HCT116 (cell line): ENCODE measurements around the gene TLK1. TPM values are rescaled to one million over a fixed set of nuclear protein-coding genes. Genes with fewer than 3 reads are reported as not detected.
A peak's percentile ranks its signal among the peaks of the same experiment; 100 is the strongest.

Experiments
- ATAC-seq: fragments of 200-7000 bp; cut with Tn5 transposase; 2 replicates; pipeline ENCODE4 v1.9.1; 2020; ENCODE audit warnings: mild to moderate bottlenecking, moderate library complexity
- BruUV-seq: library from RNA; stranded (reverse); fragments of 400-500 nt; replicated peaks from 2 replicates; lab custom pipeline; 2021; lab: Mats Ljungman, UMichigan
- CTCF ChIA-PET: fragments of 300-600 bp; sonication (Branson Sonifier 250); formaldehyde crosslinking; loops from one replicate; lab custom pipeline; 2021; ENCODE audit warnings: antibody characterized with exemption; lab: Charles Lee
- POLR2A ChIA-PET: fragments of 300-600, 350-600 bp; sonication (Branson Sonifier 250); formaldehyde crosslinking; loops from one replicate; lab custom pipeline; 2021; ENCODE audit warnings: antibody characterized with exemption; lab: Charles Lee
- RAD21 ChIA-PET, 2 experiments: fragments of 300-600 bp; sonication (Branson Sonifier 250); formaldehyde crosslinking; loops; one replicate each; lab custom pipeline; 2023; ENCODE audit warnings: low total read pairs in 2 of 2; ENCODE audit not compliant: uncharacterized antibody in 2 of 2, unreplicated experiment in 2 of 2, low non-redundant PET in 1 of 2; lab: Charles Lee
- DNase-seq: peaks from one replicate; pipeline ENCODE4 v3.0.0-alpha.2; 2010; ENCODE audit warnings: low read depth, low spot score
- H2AFZ ChIP-seq: fragments of 200-600 bp; shearing (Covaris generic), sonication (generic); 2 replicates; pipeline ENCODE4 v1.6.1; 2017; ENCODE audit warnings: low read depth, mixed run types, mixed read lengths, antibody characterized with exemption, low read length; ENCODE audit not compliant: poor library complexity, severe bottlenecking
- H3K27ac ChIP-seq: 2 replicates; pipeline ENCODE4 v1.5.1; 2012; ENCODE audit warnings: low read depth, low read length
- H3K27me3 ChIP-seq: fragments of 200-600 bp; sonication (generic); 2 replicates; pipeline ENCODE4 v1.6.1; 2016; ENCODE audit warnings: mixed run types, low read length, mixed read lengths; ENCODE audit not compliant: insufficient read depth
- H3K36me3 ChIP-seq, 2 experiments: fragments of 200-500 bp in 1 of 2; fragments of 200-600 bp in 1 of 2; sonication (Bioruptor generic) in 1 of 2; sonication (generic) in 1 of 2; 2 replicates each; pipeline versions ENCODE4 v1.5.1 to v1.6.1; 2014 to 2016; ENCODE audit warnings: low read length in 2 of 2, inconsistent platforms in 1 of 2, mixed read lengths in 1 of 2, mixed run types in 1 of 2; ENCODE audit not compliant: insufficient read depth in 2 of 2, control insufficient read depth in 1 of 2
- H3K4me1 ChIP-seq, 2 experiments: fragments of 200-600 bp in 1 of 2; sonication (generic) in 1 of 2; 2 replicates each; pipeline versions ENCODE4 v1.5.1 to v1.6.1; 2012 to 2017; ENCODE audit warnings: low read length in 2 of 2, inconsistent platforms in 1 of 2, mild to moderate bottlenecking in 1 of 2, mixed read lengths in 1 of 2, mixed run types in 1 of 2, moderate library complexity in 1 of 2; ENCODE audit not compliant: insufficient read depth in 2 of 2, control insufficient read depth in 1 of 2
- H3K4me2 ChIP-seq: fragments of 200-600 bp; sonication (generic); 2 replicates; pipeline ENCODE4 v1.6.1; 2017; ENCODE audit warnings: mixed run types, low read length, mixed read lengths
- H3K4me3 ChIP-seq, 2 experiments: fragments of 200-600 bp in 1 of 2; sonication (generic) in 1 of 2; replicated peaks in 1 of 2; 2 replicates each; pipeline ENCODE4 v1.5.1; 2011 to 2016; ENCODE audit warnings: low read length in 2 of 2, control low read depth in 1 of 2, low read depth in 1 of 2, mild to moderate bottlenecking in 1 of 2, mixed read lengths in 1 of 2, mixed run types in 1 of 2
- H3K79me2 ChIP-seq: fragments of 200-600 bp; sonication (generic); 2 replicates; pipeline ENCODE4 v1.6.1; 2017; ENCODE audit warnings: mild to moderate bottlenecking, mixed run types, low read length, moderate library complexity, mixed read lengths; ENCODE audit not compliant: insufficient read depth
- H3K9ac ChIP-seq: fragments of 200-600 bp; sonication (generic); 2 replicates; pipeline ENCODE4 v1.6.1; 2016; ENCODE audit warnings: low read length, mixed read lengths
- H3K9me2 ChIP-seq: fragments of 200-600 bp; sonication (generic), shearing (Covaris generic); 2 replicates; pipeline ENCODE4 v1.6.1; 2017; ENCODE audit warnings: mixed run types, mild to moderate bottlenecking, moderate library complexity; ENCODE audit not compliant: insufficient read depth
- H3K9me3 ChIP-seq, 2 experiments: fragments of 200-500 bp in 1 of 2; fragments of 200-600 bp in 1 of 2; sonication (Bioruptor generic) in 1 of 2; sonication (generic) in 1 of 2; 2 replicates each; pipeline ENCODE4 v1.6.1; 2014 to 2017; ENCODE audit warnings: low read length in 2 of 2, mixed read lengths in 2 of 2, inconsistent platforms in 1 of 2, low read depth in 1 of 2, mild to moderate bottlenecking in 1 of 2, mixed run types in 1 of 2, moderate library complexity in 1 of 2; ENCODE audit not compliant: control insufficient read depth in 1 of 2, insufficient read depth in 1 of 2
- H4K20me1 ChIP-seq: fragments of 200-600 bp; sonication (generic), shearing (Covaris generic); 2 replicates; pipeline ENCODE4 v1.6.1; 2017; ENCODE audit warnings: mixed run types, mild to moderate bottlenecking, moderate library complexity; ENCODE audit not compliant: insufficient read depth
- CBX3 ChIP-seq: IDR thresholded peaks from 2 replicates; pipeline ENCODE4 v1.6.1; 2012; ENCODE audit warnings: low read depth
- CEBPB ChIP-seq: IDR thresholded peaks from 2 replicates; pipeline ENCODE4 v1.6.1; 2012; ENCODE audit warnings: low read depth
- EGR1 ChIP-seq: IDR thresholded peaks from 2 replicates; pipeline ENCODE4 v1.6.1; 2012; ENCODE audit warnings: low read depth
- FOSL1 ChIP-seq: IDR thresholded peaks from 2 replicates; pipeline ENCODE4 v1.6.1; 2012; ENCODE audit warnings: low read depth
- POLR2A ChIP-seq: IDR thresholded peaks from 2 replicates; pipeline ENCODE4 v1.7.0; 2011; ENCODE audit warnings: borderline replicate concordance; ENCODE audit not compliant: insufficient read depth, insufficient read length; ENCODE audit errors: extremely low read depth
- POLR2AphosphoS5 ChIP-seq: IDR thresholded peaks from 2 replicates; pipeline ENCODE4 v1.6.1; 2011; ENCODE audit warnings: mild to moderate bottlenecking, low read depth, low read length, moderate library complexity
- RAD21 ChIP-seq: IDR thresholded peaks from 2 replicates; pipeline ENCODE4 v1.6.1; 2012; ENCODE audit warnings: low read depth, mild to moderate bottlenecking
- SP1 ChIP-seq: IDR thresholded peaks from 2 replicates; pipeline ENCODE4 v1.6.1; 2012; ENCODE audit warnings: low read depth
- YY1 ChIP-seq: IDR thresholded peaks from 2 replicates; pipeline ENCODE4 v1.6.1; 2011; ENCODE audit warnings: low read length, low read depth, moderate library complexity, mild to moderate bottlenecking; ENCODE audit not compliant: insufficient replicate concordance; ENCODE audit errors: extremely low read depth
- intact Hi-C: fragments of 100-400 bp; cut with micrococcal nuclease; formaldehyde crosslinking; loops from 2 replicates; pipeline ENCODE4 v1.10.0; 2022
- total RNA-seq: library from RNA; stranded (reverse); gene quantifications from one replicate; pipeline ENCODE4 v1.2.1, GENCODE V29; 2021; ENCODE audit not compliant: unreplicated experiment
- TF ChIP-seq, protein P1 (sequence below), 3 experiments: fragments of 200-600 bp in 1 of 3; sonication (generic) in 1 of 3; IDR thresholded peaks in 2 of 3; conservative IDR thresholded peaks in 1 of 3; 2 replicates each; pipeline ENCODE4 v1.5.1; 2012 to 2017; ENCODE audit warnings: low read depth in 2 of 3, low read length in 2 of 3, antibody characterized with exemption in 1 of 3, borderline replicate concordance in 1 of 3, control low read depth in 1 of 3, mild to moderate bottlenecking in 1 of 3, mixed read lengths in 1 of 3, mixed run types in 1 of 3, moderate library complexity in 1 of 3; ENCODE audit not compliant: insufficient read depth in 1 of 3
- TF ChIP-seq, protein P2 (sequence below): IDR thresholded peaks from 2 replicates; pipeline ENCODE4 v1.6.1; 2012

Gene TLK1
- total RNA-seq, 1 experiment from 2014 or later: 57.7 TPM

DNA sequence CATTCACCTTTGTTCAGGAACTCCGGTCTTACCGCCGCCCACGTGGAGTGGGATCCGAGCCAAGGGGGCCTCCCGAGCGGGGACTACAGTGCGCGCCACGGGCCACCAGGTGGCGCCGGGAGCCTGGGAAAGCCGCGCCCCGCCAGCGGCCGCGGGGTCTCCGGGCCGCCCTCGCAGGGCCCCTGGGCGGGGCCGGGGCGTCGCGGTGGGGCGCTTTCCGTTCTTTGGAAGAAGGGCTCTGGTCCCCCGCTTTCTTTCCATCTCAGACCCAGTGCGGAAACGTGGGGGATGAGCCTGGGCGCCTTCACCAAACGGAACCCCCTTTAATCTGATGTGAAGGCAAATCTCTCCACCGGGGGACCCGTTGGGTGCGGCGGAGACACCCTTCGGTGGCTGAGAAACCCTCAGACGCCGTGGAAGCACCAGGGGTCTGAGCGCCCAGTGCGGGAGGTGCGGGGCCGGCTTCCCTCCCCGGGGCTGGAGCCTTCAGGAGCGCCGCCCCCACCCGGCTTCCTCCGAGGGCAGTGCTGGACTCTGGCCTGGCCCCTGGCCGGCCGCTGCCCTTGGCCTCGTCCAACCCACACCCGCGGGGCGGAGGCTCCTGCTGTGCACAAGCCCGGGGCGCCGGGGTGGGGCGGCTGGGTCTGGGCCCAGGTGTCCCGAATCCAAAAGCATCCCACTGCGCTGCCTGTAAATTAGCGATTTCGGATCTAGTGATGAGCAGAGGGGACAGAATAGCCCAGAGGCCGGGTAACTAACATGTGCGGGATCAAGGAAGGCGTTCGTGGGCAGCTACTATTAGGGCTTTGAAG, 187.0 kb downstream of the TLK1 start (continued):
- TF ChIP-seq, protein P1, sequence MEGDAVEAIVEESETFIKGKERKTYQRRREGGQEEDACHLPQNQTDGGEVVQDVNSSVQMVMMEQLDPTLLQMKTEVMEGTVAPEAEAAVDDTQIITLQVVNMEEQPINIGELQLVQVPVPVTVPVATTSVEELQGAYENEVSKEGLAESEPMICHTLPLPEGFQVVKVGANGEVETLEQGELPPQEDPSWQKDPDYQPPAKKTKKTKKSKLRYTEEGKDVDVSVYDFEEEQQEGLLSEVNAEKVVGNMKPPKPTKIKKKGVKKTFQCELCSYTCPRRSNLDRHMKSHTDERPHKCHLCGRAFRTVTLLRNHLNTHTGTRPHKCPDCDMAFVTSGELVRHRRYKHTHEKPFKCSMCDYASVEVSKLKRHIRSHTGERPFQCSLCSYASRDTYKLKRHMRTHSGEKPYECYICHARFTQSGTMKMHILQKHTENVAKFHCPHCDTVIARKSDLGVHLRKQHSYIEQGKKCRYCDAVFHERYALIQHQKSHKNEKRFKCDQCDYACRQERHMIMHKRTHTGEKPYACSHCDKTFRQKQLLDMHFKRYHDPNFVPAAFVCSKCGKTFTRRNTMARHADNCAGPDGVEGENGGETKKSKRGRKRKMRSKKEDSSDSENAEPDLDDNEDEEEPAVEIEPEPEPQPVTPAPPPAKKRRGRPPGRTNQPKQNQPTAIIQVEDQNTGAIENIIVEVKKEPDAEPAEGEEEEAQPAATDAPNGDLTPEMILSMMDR (IDR thresholded peaks at IDR 0.05 in 2 of 3, conservative IDR thresholded peaks at IDR 0.05 in 1 of 3; ENCODE audit: borderline replicate concordance in 1 of 3, insufficient read depth in 1 of 3, low read depth in 2 of 3, low read length in 2 of 3): peak; percentile 76 to 92 (median 82)
- TF ChIP-seq POLR2A: no peak
- TF ChIP-seq FOSL1: no peak
- TF ChIP-seq RAD21: peak; percentile 89
- no peak for TF ChIP-seq SP1
- TF ChIP-seq CEBPB: no peak
- TF ChIP-seq POLR2AphosphoS5: peak; percentile 72
- TF ChIP-seq YY1: peak; percentile 39
- TF ChIP-seq, protein P2, sequence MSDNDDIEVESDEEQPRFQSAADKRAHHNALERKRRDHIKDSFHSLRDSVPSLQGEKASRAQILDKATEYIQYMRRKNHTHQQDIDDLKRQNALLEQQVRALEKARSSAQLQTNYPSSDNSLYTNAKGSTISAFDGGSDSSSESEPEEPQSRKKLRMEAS: peak; percentile 92
- peak; percentile 93 for TF ChIP-seq EGR1

DNA sequence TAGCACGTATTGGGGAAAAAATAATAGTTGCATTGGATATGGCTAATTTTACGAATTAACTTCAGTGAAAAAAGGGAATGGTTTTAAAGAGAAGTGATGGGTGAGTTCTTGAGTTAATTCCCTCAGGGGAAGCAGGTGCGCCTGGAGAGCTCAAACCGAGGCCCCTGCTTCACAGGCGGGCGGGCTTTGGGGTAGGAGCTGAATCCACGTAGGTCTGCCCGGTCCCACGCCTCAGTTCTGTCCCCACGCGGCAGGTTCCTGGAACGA, 187.5 kb downstream of the TLK1 start:
- no peak for DNase-seq
- ATAC-seq: no peak

More for the DNA sequence above, 187.5 kb downstream of the TLK1 start:
- no peaks in the 10 kb centered on the region for H3K9me2 ChIP-seq
- intact Hi-C loops: loop anchor here (1.0 to 2.0 kb wide), 3 partner anchors 188 to 460 kb away; partner anchors contain the start of genes METTL8 and TLK1
- H3K4me2 ChIP-seq: peak overlapping the region; percentile 95
- H3K9me3 ChIP-seq: no peaks in the 10 kb centered on the region
- no peak overlapping the region for H3K27ac ChIP-seq
- H3K4me1 ChIP-seq: peaks cover 12 to 19% of the 10 kb centered on the region in 2 experiments; a peak in 3 of 4 replicates
- H2AFZ ChIP-seq: peak overlapping the region; percentile 48
- H3K9ac ChIP-seq: peak overlapping the region; percentile 67
- BruUV-seq: no TSS peak
- H3K4me3 ChIP-seq: peak overlapping the region; percentile 11 to 62; a peak in 2 of 4 replicates
- H3K79me2 ChIP-seq: no peaks in the 10 kb centered on the region
- TF ChIP-seq CBX3 (no peak), EGR1 (no peak)
- CTCF ChIA-PET: interaction anchor here (0.6 to 3.5 kb wide), 6 partner anchors 44 to 558 kb away, joined by 3 to 30 read pairs (median 6); partner anchors contain the start of gene GORASP2
- peaks cover 0 to 1% of the 10 kb centered on the region in 2 experiments; a peak in 1 of 4 replicates for H3K36me3 ChIP-seq
- H3K27me3 ChIP-seq: no peaks in the 10 kb centered on the region
- POLR2A ChIA-PET: interaction anchor here (1.1 kb wide), 1 partner anchor 443 kb away, joined by 3 read pairs; no protein-coding TSS in a partner anchor
- RAD21 ChIA-PET: interaction anchor here (1.1 to 1.2 kb wide), 2 partner anchors 443 to 601 kb away, joined by 3 read pairs; no protein-coding TSS in a partner anchor
- no peaks in the 10 kb centered on the region for H4K20me1 ChIP-seq
